Stomach (tissue), 4 donors: ENCODE results near the gene KDM4B.

Experiments
- CTCF ChIP-seq, 7 experiments: fragments of 450-650 bp in 4 of 7; fragments of 200-600 bp in 3 of 7; sonication (generic) in 3 of 7; IDR thresholded peaks; one replicate each; pipeline ENCODE4 v1.5.1; 2016 to 2019; ENCODE audit warnings: antibody characterized with exemption in 7 of 7, control low read depth in 2 of 7, mild to moderate bottlenecking in 1 of 7
- EP300 ChIP-seq: sonication (generic); formaldehyde crosslinking; IDR thresholded peaks from one replicate; pipeline ENCODE4 v1.6.1; 2017; ENCODE audit warnings: antibody characterized with exemption
- POLR2A ChIP-seq, 4 donors: fragments of 450-650 bp; IDR thresholded peaks; one replicate each; pipeline ENCODE4 v1.6.1; 2016; ENCODE audit warnings: antibody characterized with exemption in 4 of 4, control low read depth in 2 of 4, mild to moderate bottlenecking in 1 of 4, moderate library complexity in 1 of 4
- POLR2AphosphoS5 ChIP-seq, 3 donors: sonication (generic); formaldehyde crosslinking; IDR thresholded peaks; one replicate each; pipeline ENCODE4 v1.6.1; 2016; ENCODE audit warnings: antibody characterized with exemption in 3 of 3

- TF ChIP-seq POLR2A (IDR thresholded peaks at IDR 0.05) (no peak), CTCF (IDR thresholded peaks at IDR 0.05) (no peak), EP300 (no peak), POLR2AphosphoS5 (IDR thresholded peaks at IDR 0.05) (no peak)
Observed at GRCh38 chr19:5179256-5179655, 210.3 kb downstream of the KDM4B start.
